ENCODE data around the gene RPS18. TPM values are rescaled to one million over a fixed set of nuclear protein-coding genes. Genes with fewer than 3 reads are reported as not detected.
A peak's percentile ranks its signal among the peaks of the same experiment; 100 is the strongest.

Gene RPS18
- total RNA-seq, 1 experiment from 2014 or later: 2,442 TPM

- Histone ChIP-seq H3K27ac (no peak overlapping the region), H3K79me2 (ENCODE audit: low read depth) (peaks cover 52% of the 10 kb centered on the region), H3K9me3 (ENCODE audit: insufficient read depth, low read depth) (no peaks in the 10 kb centered on the region), H3K4me3 (no peak overlapping the region), H3K27me3 (ENCODE audit: insufficient read depth, low read depth) (no peaks in the 10 kb centered on the region), H3K9me2 (ENCODE audit: insufficient read depth) (no peaks in the 10 kb centered on the region), H3K36me3 (ENCODE audit: low read depth) (0 out of 2 replicates have a peak, but pooled peaks cover 8% of the 10 kb centered on the region), H4K20me1 (ENCODE audit: insufficient read depth) (peaks cover 6% of the 10 kb centered on the region; the same call in 1 of the 2 replicates), H3K4me1 (replicated peaks; ENCODE audit: insufficient read depth) (peaks cover 40% of the 10 kb centered on the region), H3F3A (ENCODE audit: insufficient read depth, low read depth) (peaks cover 46% of the 10 kb centered on the region), H2AFZ (no peak overlapping the region), H3K4me2 (peak overlapping the region; percentile 89)
- intact Hi-C loops (cut with micrococcal nuclease; ENCODE audit: unreplicated experiment): loop anchor here (1.0 to 10.0 kb wide), 3 partner anchors 76 to 348 kb away; partner anchors contain the start of genes BRD2 and KIFC1
- TF ChIP-seq EZH2 (IDR thresholded peaks at IDR 0.05; ENCODE audit: low read depth) (no peak), CTCF (conservative IDR thresholded peaks at IDR 0.05) (no peak)
- peak in 1 of 2 experiments; percentile 60 for DNase-seq
- ChIA-PET CTCF (no interaction called here), POLR2A (ENCODE audit: unreplicated experiment) (no interaction called here)
- no TSS peak for BruUV-seq (replicated peaks)
Observed at GRCh38 chr6:33314943-33315792, 43.3 kb downstream of the RPS18 start.

- DNase-seq: no peak
- no peak for TF ChIP-seq EZH2 (IDR thresholded peaks at IDR 0.05; ENCODE audit: low read depth)
- TF ChIP-seq CTCF (conservative IDR thresholded peaks at IDR 0.05): no peak
- ChIA-PET POLR2A (ENCODE audit: unreplicated experiment) (no interaction called here), CTCF (interaction anchor here (0.6 kb wide), 1 partner anchor 395 kb away, joined by 7 read pairs; the partner anchor contains the start of gene UQCC2)
- Histone ChIP-seq H3K27me3 (ENCODE audit: insufficient read depth, low read depth) (no peaks in the 10 kb centered on the region), H2AFZ (no peak overlapping the region), H3K27ac (no peak overlapping the region), H3K4me1 (replicated peaks; ENCODE audit: insufficient read depth) (peaks cover 48% of the 10 kb centered on the region), H3K79me2 (ENCODE audit: low read depth) (peaks cover 52% of the 10 kb centered on the region), H3K4me2 (no peak overlapping the region), H3K9me2 (ENCODE audit: insufficient read depth) (no peaks in the 10 kb centered on the region), H3K9me3 (ENCODE audit: insufficient read depth, low read depth) (no peaks in the 10 kb centered on the region), H3K36me3 (ENCODE audit: low read depth) (peaks cover 16% of the 10 kb centered on the region; the same call in 1 of the 2 replicates), H4K20me1 (ENCODE audit: insufficient read depth) (peaks cover 6% of the 10 kb centered on the region; the same call in 1 of the 2 replicates), H3K4me3 (no peak overlapping the region), H3F3A (ENCODE audit: insufficient read depth, low read depth) (peaks cover 54% of the 10 kb centered on the region)
- BruUV-seq (replicated peaks): no TSS peak
- intact Hi-C loops (cut with micrococcal nuclease; ENCODE audit: unreplicated experiment): loop anchor here (10.0 kb wide), 1 partner anchor 259 kb away; no protein-coding TSS in a partner anchor
Observed at GRCh38 chr6:33315793-33316602, 44.1 kb downstream of the RPS18 start.
